GM21360 (cell line): ENCODE measurements around the gene ZNG1F.
"Not testable (repeated sequence)": the region's sequence is repeated elsewhere in the genome, so short reads cannot be mapped to it uniquely, and the experiment has no call there.

Experiments used
- ATAC-seq: cut with Tn5 transposase; IDR thresholded peaks from one replicate; pipeline ENCODE4 v1.9.1; 2021; ENCODE audit warnings: mild to moderate bottlenecking, moderate library complexity; ENCODE audit not compliant: unreplicated experiment

The ZNG1F gene

GRCh38 chr9:41123812-41124211 lies 65.3 kb downstream of the ZNG1F start:
- not testable (repeated sequence) for ATAC-seq

- not testable (repeated sequence) for ATAC-seq
Measured at GRCh38 chr9:41123396-41123795, 65.7 kb downstream of the ZNG1F start.

- not testable (repeated sequence) for ATAC-seq
Measured at GRCh38 chr9:41120696-41121095, 68.4 kb downstream of the ZNG1F start.

- not testable (repeated sequence) for ATAC-seq
Measured at GRCh38 chr9:41119719-41120118, 69.4 kb downstream of the ZNG1F start.

GRCh38 chr9:41119311-41119710 lies 69.8 kb downstream of the ZNG1F start:
- ATAC-seq: not testable (repeated sequence)

- not testable (repeated sequence) for ATAC-seq
Measured at GRCh38 chr9:41113348-41113747, 75.8 kb downstream of the ZNG1F start.

GRCh38 chr9:41111414-41111813 lies 77.7 kb downstream of the ZNG1F start:
- ATAC-seq: not testable (repeated sequence)

- ATAC-seq: not testable (repeated sequence)
Measured at GRCh38 chr9:41110913-41111312, 78.2 kb downstream of the ZNG1F start.

- ATAC-seq: not testable (repeated sequence)
Measured at GRCh38 chr9:41109253-41109652, 79.9 kb downstream of the ZNG1F start.

- ATAC-seq: not testable (repeated sequence)
Measured at GRCh38 chr9:41108816-41109215, 80.3 kb downstream of the ZNG1F start.

- not testable (repeated sequence) for ATAC-seq
Measured at GRCh38 chr9:41106472-41107116, 82.5 kb downstream of the ZNG1F start.

- ATAC-seq: not testable (repeated sequence)
Measured at GRCh38 chr9:41105557-41106253, 83.4 kb downstream of the ZNG1F start.

- not testable (repeated sequence) for ATAC-seq
Measured at GRCh38 chr9:41104542-41104941, 84.6 kb downstream of the ZNG1F start.

GRCh38 chr9:41100508-41100907 lies 88.6 kb downstream of the ZNG1F start:
- ATAC-seq: not testable (repeated sequence)

GRCh38 chr9:41098759-41099158 lies 90.4 kb downstream of the ZNG1F start:
- not testable (repeated sequence) for ATAC-seq

GRCh38 chr9:41095060-41095459 lies 94.1 kb downstream of the ZNG1F start:
- peak; percentile 65 for ATAC-seq

- ATAC-seq: not testable (repeated sequence)
Measured at GRCh38 chr9:41094010-41094773, 94.9 kb downstream of the ZNG1F start.

GRCh38 chr9:41090922-41091321 lies 98.2 kb downstream of the ZNG1F start:
- ATAC-seq: not testable (repeated sequence)

- not testable (repeated sequence) for ATAC-seq
Measured at GRCh38 chr9:41090386-41090785, 98.7 kb downstream of the ZNG1F start.

GRCh38 chr9:41088450-41089059 lies 100.6 kb downstream of the ZNG1F start:
- peak; percentile 66 for ATAC-seq

GRCh38 chr9:41087929-41088328 lies 101.2 kb downstream of the ZNG1F start:
- ATAC-seq: not testable (repeated sequence)
